Erythroblast (primary cell): ENCODE measurements around the gene EMC9.

Experiments used
- GATA1 ChIP-seq: IDR thresholded peaks from 2 replicates; pipeline ENCODE4 v1.6.1; 2011; ENCODE audit warnings: low read depth, mild to moderate bottlenecking, control low read depth, low read length, moderate library complexity
- POLR2A ChIP-seq: IDR thresholded peaks from 2 replicates; pipeline ENCODE4 v1.6.1; 2011; ENCODE audit warnings: mild to moderate bottlenecking, low read length

DNA sequence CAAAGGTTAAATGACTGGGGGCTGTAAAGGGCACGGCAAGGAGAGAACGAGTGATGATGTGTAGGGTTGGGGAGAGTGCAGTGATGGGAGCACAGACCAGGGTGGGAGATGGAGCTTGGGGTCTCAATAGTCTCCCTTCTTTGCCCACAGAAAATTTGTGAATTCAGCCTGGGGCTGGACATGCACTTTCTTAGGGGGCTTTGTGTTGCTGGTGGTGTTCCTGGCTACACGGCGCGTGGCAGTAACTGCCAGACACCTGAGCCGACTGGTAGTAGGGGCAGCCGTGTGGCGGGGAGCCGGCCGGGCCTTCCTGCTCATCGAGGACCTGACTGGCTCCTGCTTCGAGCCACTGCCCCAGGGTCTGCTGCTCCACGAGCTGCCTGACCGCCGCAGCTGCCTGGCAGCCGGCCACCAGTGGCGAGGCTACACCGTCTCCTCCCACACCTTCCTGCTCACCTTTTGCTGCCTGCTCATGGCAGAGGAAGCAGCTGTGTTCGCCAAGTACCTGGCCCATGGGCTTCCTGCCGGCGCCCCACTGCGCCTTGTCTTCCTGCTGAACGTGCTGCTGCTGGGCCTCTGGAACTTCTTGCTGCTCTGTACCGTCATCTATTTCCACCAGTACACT is 9.2 kb downstream of the EMC9 start:
- no peak for TF ChIP-seq POLR2A
- TF ChIP-seq GATA1: no peak
